Renal cortex interstitium (tissue), 11 donors: ENCODE measurements around the gene CCND1. TPM values are rescaled to one million over a fixed set of nuclear protein-coding genes. Genes with fewer than 3 reads are reported as not detected.
"Not testable (repeated sequence)": the region's sequence is repeated elsewhere in the genome, so short reads cannot be mapped to it uniquely, and the experiment has no call there.

Experiments
- DNase-seq, 11 donors: peaks; one replicate each; pipeline ENCODE4 v3.0.0-alpha.2; 2013; ENCODE audit warnings: low read depth in 9 of 11, low spot score in 4 of 11; ENCODE audit errors: extremely low read depth in 1 of 11
- polyA plus RNA-seq, 3 donors: library from polyadenylated mRNA; unstranded; fragments of 120-200 nt; gene quantifications; one replicate each; pipeline ENCODE4 v1.2.1, GENCODE V29; 2013; ENCODE audit not compliant: insufficient read length in 3 of 3

CCND1 gene
- polyA plus RNA-seq, 3 donors, result 150 to 160 (median 160) TPM

GRCh38 chr11:69674267-69674885, 33.4 kb downstream of the CCND1 start:
- no peak for DNase-seq

- peak; percentile 85 to 96 (median 92) for DNase-seq
Observed at GRCh38 chr11:69674886-69675714, 34.1 kb downstream of the CCND1 start, which contains the start of gene LTO1. Gene LTO1, minus strand, starts transcription at chr11:69675353. Its CDS starts 114 bp downstream, at chr11:69675239.

GRCh38 chr11:69677749-69678148, 36.8 kb downstream of the CCND1 start:
- no peak for DNase-seq

- DNase-seq, result no peak
Observed at GRCh38 chr11:69680688-69681087, 39.7 kb downstream of the CCND1 start.

- no peak for DNase-seq
Observed at GRCh38 chr11:69682221-69682620, 41.3 kb downstream of the CCND1 start.

GRCh38 chr11:69682681-69683326, 41.8 kb downstream of the CCND1 start:
- no peak for DNase-seq

- DNase-seq, result no peak
Observed at GRCh38 chr11:69683764-69684333, 42.9 kb downstream of the CCND1 start.

GRCh38 chr11:69684651-69685050, 43.7 kb downstream of the CCND1 start:
- no peak for DNase-seq

- no peak for DNase-seq
Observed at GRCh38 chr11:69685348-69685747, 44.4 kb downstream of the CCND1 start.

- no peak for DNase-seq
Observed at GRCh38 chr11:69686452-69686851, 45.5 kb downstream of the CCND1 start.

GRCh38 chr11:69686856-69687255, 45.9 kb downstream of the CCND1 start:
- DNase-seq, result no peak

- not testable (repeated sequence) for DNase-seq
Observed at GRCh38 chr11:69687969-69688771, 47.2 kb downstream of the CCND1 start.

GRCh38 chr11:69689484-69690319, 48.7 kb downstream of the CCND1 start:
- no peak for DNase-seq

- DNase-seq, result no peak
Observed at GRCh38 chr11:69691463-69691862, 50.5 kb downstream of the CCND1 start.

GRCh38 chr11:69692422-69692821, 51.5 kb downstream of the CCND1 start:
- DNase-seq, result no peak

- DNase-seq, result no peak
Observed at GRCh38 chr11:69694781-69695180, 53.8 kb downstream of the CCND1 start.

GRCh38 chr11:69695581-69695980, 54.6 kb downstream of the CCND1 start:
- DNase-seq, result no peak

- DNase-seq, result not testable (repeated sequence)
Observed at GRCh38 chr11:69695995-69696394, 55.0 kb downstream of the CCND1 start.
